ENCODE data around the gene ZNF202.

ZNF202 gene

GRCh38 chr11:123771664-123772063 lies 30.2 kb upstream of the ZNF202 start:
- no peaks in the 10 kb centered on the region for H3K4me1 ChIP-seq (ENCODE audit: control extremely low read depth in 1 of 4, control insufficient read depth in 4 of 4, insufficient read depth in 4 of 4, low read length in 3 of 4)
- CTCF ChIA-PET: no interaction called here
- no peak overlapping the region for H3K27ac ChIP-seq (ENCODE audit: insufficient read depth in 1 of 2, low read depth in 1 of 2, low read length in 2 of 2, poor library complexity in 1 of 2, severe bottlenecking in 2 of 2)
- H3K4me3 ChIP-seq (ENCODE audit: control insufficient read depth in 1 of 7, extremely low read depth in 1 of 7, insufficient read depth in 4 of 7, low read depth in 2 of 7, low read length in 6 of 7): no peak overlapping the region
- POLR2A ChIA-PET: no interaction called here
- peaks cover 0 to 1% (median 0%) of the 10 kb centered on the region in 5 experiments for H3K9me3 ChIP-seq (ENCODE audit: control extremely low read depth in 1 of 5, control insufficient read depth in 4 of 5, insufficient read depth in 2 of 5, low read depth in 1 of 5, low read length in 4 of 5)
- H3K27me3 ChIP-seq (replicated peaks in 2 of 5; ENCODE audit: control insufficient read depth in 4 of 5, insufficient read depth in 5 of 5, low read length in 4 of 5): peaks cover 0 to 2% (median 0%) of the 10 kb centered on the region in 5 experiments
- no CpG with 5 or more reads among the region's 3 CpGs for WGBS (ENCODE audit: insufficient coverage)
- no peak for DNase-seq
- H3K36me3 ChIP-seq (ENCODE audit: control insufficient read depth in 4 of 4, insufficient read depth in 4 of 4, low read length in 3 of 4): no peaks in the 10 kb centered on the region

GRCh38 chr11:123770712-123771111 lies 29.3 kb upstream of the ZNF202 start:
- ChIA-PET POLR2A (no interaction called here), CTCF (no interaction called here)
- Histone ChIP-seq H3K27ac (ENCODE audit: insufficient read depth in 1 of 2, low read depth in 1 of 2, low read length in 2 of 2, poor library complexity in 1 of 2, severe bottlenecking in 2 of 2) (no peak overlapping the region), H3K4me3 (ENCODE audit: control insufficient read depth in 1 of 7, extremely low read depth in 1 of 7, insufficient read depth in 4 of 7, low read depth in 2 of 7, low read length in 6 of 7) (no peak overlapping the region), H3K9me3 (ENCODE audit: control extremely low read depth in 1 of 5, control insufficient read depth in 4 of 5, insufficient read depth in 2 of 5, low read depth in 1 of 5, low read length in 4 of 5) (peaks cover 0 to 1% (median 0%) of the 10 kb centered on the region in 5 experiments), H3K27me3 (replicated peaks in 2 of 5; ENCODE audit: control insufficient read depth in 4 of 5, insufficient read depth in 5 of 5, low read length in 4 of 5) (peaks cover 0 to 2% (median 0%) of the 10 kb centered on the region in 5 experiments), H3K36me3 (ENCODE audit: control insufficient read depth in 4 of 4, insufficient read depth in 4 of 4, low read length in 3 of 4) (no peaks in the 10 kb centered on the region), H3K4me1 (ENCODE audit: control extremely low read depth in 1 of 4, control insufficient read depth in 4 of 4, insufficient read depth in 4 of 4, low read length in 3 of 4) (no peaks in the 10 kb centered on the region)
- no peak for DNase-seq

GRCh38 chr11:123765601-123766000 lies 24.1 kb upstream of the ZNF202 start:
- no peaks in the 10 kb centered on the region for H3K36me3 ChIP-seq (ENCODE audit: control insufficient read depth in 4 of 4, insufficient read depth in 4 of 4, low read length in 3 of 4)
- WGBS (ENCODE audit: insufficient coverage): no CpG with 5 or more reads among the region's 1 CpG
- no peak overlapping the region for H3K4me3 ChIP-seq (ENCODE audit: control insufficient read depth in 1 of 7, extremely low read depth in 1 of 7, insufficient read depth in 4 of 7, low read depth in 2 of 7, low read length in 6 of 7)
- H3K4me1 ChIP-seq (ENCODE audit: control extremely low read depth in 1 of 4, control insufficient read depth in 4 of 4, insufficient read depth in 4 of 4, low read length in 3 of 4): no peaks in the 10 kb centered on the region
- CTCF ChIA-PET: interaction anchor here (1.1 kb wide), 1 partner anchor 54 kb away, joined by 3 read pairs; no protein-coding TSS in a partner anchor
- POLR2A ChIA-PET: no interaction called here
- no peak for DNase-seq
- H3K27me3 ChIP-seq (replicated peaks in 2 of 5; ENCODE audit: control insufficient read depth in 4 of 5, insufficient read depth in 5 of 5, low read length in 4 of 5): no peaks in the 10 kb centered on the region
- peaks cover 0 to 12% (median 3%) of the 10 kb centered on the region in 5 experiments for H3K9me3 ChIP-seq (ENCODE audit: control extremely low read depth in 1 of 5, control insufficient read depth in 4 of 5, insufficient read depth in 2 of 5, low read depth in 1 of 5, low read length in 4 of 5)
- H3K27ac ChIP-seq (ENCODE audit: insufficient read depth in 1 of 2, low read depth in 1 of 2, low read length in 2 of 2, poor library complexity in 1 of 2, severe bottlenecking in 2 of 2): no peak overlapping the region

- Histone ChIP-seq H3K27ac (ENCODE audit: insufficient read depth in 1 of 2, low read depth in 1 of 2, low read length in 2 of 2, poor library complexity in 1 of 2, severe bottlenecking in 2 of 2) (no peak overlapping the region), H3K4me3 (ENCODE audit: control insufficient read depth in 1 of 7, extremely low read depth in 1 of 7, insufficient read depth in 4 of 7, low read depth in 2 of 7, low read length in 6 of 7) (no peak overlapping the region), H3K36me3 (ENCODE audit: control insufficient read depth in 4 of 4, insufficient read depth in 4 of 4, low read length in 3 of 4) (no peaks in the 10 kb centered on the region), H3K4me1 (ENCODE audit: control extremely low read depth in 1 of 4, control insufficient read depth in 4 of 4, insufficient read depth in 4 of 4, low read length in 3 of 4) (no peaks in the 10 kb centered on the region), H3K27me3 (replicated peaks in 2 of 5; ENCODE audit: control insufficient read depth in 4 of 5, insufficient read depth in 5 of 5, low read length in 4 of 5) (no peaks in the 10 kb centered on the region), H3K9me3 (ENCODE audit: control extremely low read depth in 1 of 5, control insufficient read depth in 4 of 5, insufficient read depth in 2 of 5, low read depth in 1 of 5, low read length in 4 of 5) (peaks cover 0 to 12% (median 3%) of the 10 kb centered on the region in 5 experiments)
- no peak for DNase-seq
- ChIA-PET POLR2A (no interaction called here), CTCF (no interaction called here)
These were observed 21.0 kb upstream of the ZNF202 start for GRCh38 chr11:123762422-123762821.

GRCh38 chr11:123760894-123761293 lies 19.4 kb upstream of the ZNF202 start:
- Histone ChIP-seq H3K9me3 (ENCODE audit: control extremely low read depth in 1 of 5, control insufficient read depth in 4 of 5, insufficient read depth in 2 of 5, low read depth in 1 of 5, low read length in 4 of 5) (peaks cover 0 to 12% (median 3%) of the 10 kb centered on the region in 5 experiments), H3K27ac (ENCODE audit: insufficient read depth in 1 of 2, low read depth in 1 of 2, low read length in 2 of 2, poor library complexity in 1 of 2, severe bottlenecking in 2 of 2) (no peak overlapping the region), H3K36me3 (ENCODE audit: control insufficient read depth in 4 of 4, insufficient read depth in 4 of 4, low read length in 3 of 4) (no peaks in the 10 kb centered on the region), H3K4me1 (ENCODE audit: control extremely low read depth in 1 of 4, control insufficient read depth in 4 of 4, insufficient read depth in 4 of 4, low read length in 3 of 4) (no peaks in the 10 kb centered on the region), H3K27me3 (replicated peaks in 2 of 5; ENCODE audit: control insufficient read depth in 4 of 5, insufficient read depth in 5 of 5, low read length in 4 of 5) (no peaks in the 10 kb centered on the region), H3K4me3 (ENCODE audit: control insufficient read depth in 1 of 7, extremely low read depth in 1 of 7, insufficient read depth in 4 of 7, low read depth in 2 of 7, low read length in 6 of 7) (no peak overlapping the region)
- no CpG with 5 or more reads among the region's 1 CpG for WGBS (ENCODE audit: insufficient coverage)
- ChIA-PET POLR2A (no interaction called here), CTCF (no interaction called here)
- DNase-seq: no peak

- ChIA-PET CTCF (interaction anchor here (0.5 kb wide), 1 partner anchor 531 kb away, joined by 3 read pairs; no protein-coding TSS in a partner anchor), POLR2A (no interaction called here)
- Histone ChIP-seq H3K27me3 (replicated peaks in 2 of 5; ENCODE audit: control insufficient read depth in 4 of 5, insufficient read depth in 5 of 5, low read length in 4 of 5) (no peaks in the 10 kb centered on the region), H3K9me3 (ENCODE audit: control extremely low read depth in 1 of 5, control insufficient read depth in 4 of 5, insufficient read depth in 2 of 5, low read depth in 1 of 5, low read length in 4 of 5) (peaks cover 0 to 12% (median 3%) of the 10 kb centered on the region in 5 experiments), H3K4me1 (ENCODE audit: control extremely low read depth in 1 of 4, control insufficient read depth in 4 of 4, insufficient read depth in 4 of 4, low read length in 3 of 4) (no peaks in the 10 kb centered on the region), H3K4me3 (ENCODE audit: control insufficient read depth in 1 of 7, extremely low read depth in 1 of 7, insufficient read depth in 4 of 7, low read depth in 2 of 7, low read length in 6 of 7) (no peak overlapping the region), H3K36me3 (ENCODE audit: control insufficient read depth in 4 of 4, insufficient read depth in 4 of 4, low read length in 3 of 4) (no peaks in the 10 kb centered on the region), H3K27ac (ENCODE audit: insufficient read depth in 1 of 2, low read depth in 1 of 2, low read length in 2 of 2, poor library complexity in 1 of 2, severe bottlenecking in 2 of 2) (no peak overlapping the region)
- no peak for DNase-seq
- WGBS (ENCODE audit: insufficient coverage): 100% methylated on average over 2 of the region's 3 CpGs
These were observed 16.5 kb upstream of the ZNF202 start for GRCh38 chr11:123757976-123758375.

GRCh38 chr11:123755813-123756212 lies 14.4 kb upstream of the ZNF202 start:
- H3K4me1 ChIP-seq (ENCODE audit: control extremely low read depth in 1 of 4, control insufficient read depth in 4 of 4, insufficient read depth in 4 of 4, low read length in 3 of 4): no peaks in the 10 kb centered on the region
- ChIA-PET POLR2A (no interaction called here), CTCF (no interaction called here)
- no peaks in the 10 kb centered on the region for H3K36me3 ChIP-seq (ENCODE audit: control insufficient read depth in 4 of 4, insufficient read depth in 4 of 4, low read length in 3 of 4)
- H3K4me3 ChIP-seq (ENCODE audit: control insufficient read depth in 1 of 7, extremely low read depth in 1 of 7, insufficient read depth in 4 of 7, low read depth in 2 of 7, low read length in 6 of 7): no peak overlapping the region
- H3K9me3 ChIP-seq (ENCODE audit: control extremely low read depth in 1 of 5, control insufficient read depth in 4 of 5, insufficient read depth in 2 of 5, low read depth in 1 of 5, low read length in 4 of 5): no peaks in the 10 kb centered on the region
- DNase-seq: no peak
- no peak overlapping the region for H3K27ac ChIP-seq (ENCODE audit: insufficient read depth in 1 of 2, low read depth in 1 of 2, low read length in 2 of 2, poor library complexity in 1 of 2, severe bottlenecking in 2 of 2)
- WGBS (ENCODE audit: insufficient coverage): 100% methylated on average over 1 of the region's 3 CpGs
- no peaks in the 10 kb centered on the region for H3K27me3 ChIP-seq (replicated peaks in 2 of 5; ENCODE audit: control insufficient read depth in 4 of 5, insufficient read depth in 5 of 5, low read length in 4 of 5)
